ENCODE results near the gene ELL2. TPM values are rescaled to one million over a fixed set of nuclear protein-coding genes. Genes with fewer than 3 reads are reported as not detected.
A peak's percentile ranks its signal among the peaks of the same experiment; 100 is the strongest.

Gene ELL2
- total and polyA plus RNA-seq, 2 of the 13 experiments (the other 11 are each of a cell fraction or from before 2014, with no cell fraction given) = 78.9 to 97.1 TPM

GRCh38 chr5:95996904-95997723, 35.5 kb upstream of the ELL2 start (continued):
- TF ChIP-seq BATF2 (CRISPR knock-in tag; IDR thresholded peaks at IDR 0.05) (no peak), ZFX (CRISPR knock-in tag; IDR thresholded peaks at IDR 0.05; ENCODE audit: low read depth) (no peak), ZNF782 (CRISPR knock-in tag; IDR thresholded peaks at IDR 0.05; ENCODE audit: borderline replicate concordance) (no peak), KAT2B (IDR thresholded peaks at IDR 0.05; ENCODE audit: borderline replicate concordance, low read depth, low read length) (no peak), SKI (IDR thresholded peaks at IDR 0.05; ENCODE audit: partially characterized antibody) (no peak), ZNF576 (CRISPR knock-in tag; IDR thresholded peaks at IDR 0.05) (no peak), IRX3 (CRISPR knock-in tag; IDR thresholded peaks at IDR 0.05; ENCODE audit: borderline replicate concordance, low read depth) (no peak), MATR3 (CRISPR knock-in tag; IDR thresholded peaks at IDR 0.05) (no peak), TOPORS (CRISPR knock-in tag; IDR thresholded peaks at IDR 0.05) (no peak), FOXP4 (CRISPR knock-in tag; IDR thresholded peaks at IDR 0.05) (peak; percentile 29; the same call in 1 of the 2 replicates), ZMYM4 (CRISPR knock-in tag; IDR thresholded peaks at IDR 0.05) (peak; percentile 78), DR1 (CRISPR knock-in tag; IDR thresholded peaks at IDR 0.05) (no peak), ZNF205 (CRISPR knock-in tag; IDR thresholded peaks at IDR 0.05) (no peak; the same call in 1 of the 2 replicates)
- TF ChIP-seq, protein P1, sequence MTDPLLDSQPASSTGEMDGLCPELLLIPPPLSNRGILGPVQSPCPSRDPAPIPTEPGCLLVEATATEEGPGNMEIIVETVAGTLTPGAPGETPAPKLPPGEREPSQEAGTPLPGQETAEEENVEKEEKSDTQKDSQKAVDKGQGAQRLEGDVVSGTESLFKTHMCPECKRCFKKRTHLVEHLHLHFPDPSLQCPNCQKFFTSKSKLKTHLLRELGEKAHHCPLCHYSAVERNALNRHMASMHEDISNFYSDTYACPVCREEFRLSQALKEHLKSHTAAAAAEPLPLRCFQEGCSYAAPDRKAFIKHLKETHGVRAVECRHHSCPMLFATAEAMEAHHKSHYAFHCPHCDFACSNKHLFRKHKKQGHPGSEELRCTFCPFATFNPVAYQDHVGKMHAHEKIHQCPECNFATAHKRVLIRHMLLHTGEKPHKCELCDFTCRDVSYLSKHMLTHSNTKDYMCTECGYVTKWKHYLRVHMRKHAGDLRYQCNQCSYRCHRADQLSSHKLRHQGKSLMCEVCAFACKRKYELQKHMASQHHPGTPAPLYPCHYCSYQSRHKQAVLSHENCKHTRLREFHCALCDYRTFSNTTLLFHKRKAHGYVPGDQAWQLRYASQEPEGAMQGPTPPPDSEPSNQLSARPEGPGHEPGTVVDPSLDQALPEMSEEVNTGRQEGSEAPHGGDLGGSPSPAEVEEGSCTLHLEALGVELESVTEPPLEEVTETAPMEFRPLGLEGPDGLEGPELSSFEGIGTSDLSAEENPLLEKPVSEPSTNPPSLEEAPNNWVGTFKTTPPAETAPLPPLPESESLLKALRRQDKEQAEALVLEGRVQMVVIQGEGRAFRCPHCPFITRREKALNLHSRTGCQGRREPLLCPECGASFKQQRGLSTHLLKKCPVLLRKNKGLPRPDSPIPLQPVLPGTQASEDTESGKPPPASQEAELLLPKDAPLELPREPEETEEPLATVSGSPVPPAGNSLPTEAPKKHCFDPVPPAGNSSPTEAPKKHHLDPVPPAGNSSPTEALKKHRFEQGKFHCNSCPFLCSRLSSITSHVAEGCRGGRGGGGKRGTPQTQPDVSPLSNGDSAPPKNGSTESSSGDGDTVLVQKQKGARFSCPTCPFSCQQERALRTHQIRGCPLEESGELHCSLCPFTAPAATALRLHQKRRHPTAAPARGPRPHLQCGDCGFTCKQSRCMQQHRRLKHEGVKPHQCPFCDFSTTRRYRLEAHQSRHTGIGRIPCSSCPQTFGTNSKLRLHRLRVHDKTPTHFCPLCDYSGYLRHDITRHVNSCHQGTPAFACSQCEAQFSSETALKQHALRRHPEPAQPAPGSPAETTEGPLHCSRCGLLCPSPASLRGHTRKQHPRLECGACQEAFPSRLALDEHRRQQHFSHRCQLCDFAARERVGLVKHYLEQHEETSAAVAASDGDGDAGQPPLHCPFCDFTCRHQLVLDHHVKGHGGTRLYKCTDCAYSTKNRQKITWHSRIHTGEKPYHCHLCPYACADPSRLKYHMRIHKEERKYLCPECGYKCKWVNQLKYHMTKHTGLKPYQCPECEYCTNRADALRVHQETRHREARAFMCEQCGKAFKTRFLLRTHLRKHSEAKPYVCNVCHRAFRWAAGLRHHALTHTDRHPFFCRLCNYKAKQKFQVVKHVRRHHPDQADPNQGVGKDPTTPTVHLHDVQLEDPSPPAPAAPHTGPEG (CRISPR knock-in tag; IDR thresholded peaks at IDR 0.05) = no peak
- TF ChIP-seq, protein P2, sequence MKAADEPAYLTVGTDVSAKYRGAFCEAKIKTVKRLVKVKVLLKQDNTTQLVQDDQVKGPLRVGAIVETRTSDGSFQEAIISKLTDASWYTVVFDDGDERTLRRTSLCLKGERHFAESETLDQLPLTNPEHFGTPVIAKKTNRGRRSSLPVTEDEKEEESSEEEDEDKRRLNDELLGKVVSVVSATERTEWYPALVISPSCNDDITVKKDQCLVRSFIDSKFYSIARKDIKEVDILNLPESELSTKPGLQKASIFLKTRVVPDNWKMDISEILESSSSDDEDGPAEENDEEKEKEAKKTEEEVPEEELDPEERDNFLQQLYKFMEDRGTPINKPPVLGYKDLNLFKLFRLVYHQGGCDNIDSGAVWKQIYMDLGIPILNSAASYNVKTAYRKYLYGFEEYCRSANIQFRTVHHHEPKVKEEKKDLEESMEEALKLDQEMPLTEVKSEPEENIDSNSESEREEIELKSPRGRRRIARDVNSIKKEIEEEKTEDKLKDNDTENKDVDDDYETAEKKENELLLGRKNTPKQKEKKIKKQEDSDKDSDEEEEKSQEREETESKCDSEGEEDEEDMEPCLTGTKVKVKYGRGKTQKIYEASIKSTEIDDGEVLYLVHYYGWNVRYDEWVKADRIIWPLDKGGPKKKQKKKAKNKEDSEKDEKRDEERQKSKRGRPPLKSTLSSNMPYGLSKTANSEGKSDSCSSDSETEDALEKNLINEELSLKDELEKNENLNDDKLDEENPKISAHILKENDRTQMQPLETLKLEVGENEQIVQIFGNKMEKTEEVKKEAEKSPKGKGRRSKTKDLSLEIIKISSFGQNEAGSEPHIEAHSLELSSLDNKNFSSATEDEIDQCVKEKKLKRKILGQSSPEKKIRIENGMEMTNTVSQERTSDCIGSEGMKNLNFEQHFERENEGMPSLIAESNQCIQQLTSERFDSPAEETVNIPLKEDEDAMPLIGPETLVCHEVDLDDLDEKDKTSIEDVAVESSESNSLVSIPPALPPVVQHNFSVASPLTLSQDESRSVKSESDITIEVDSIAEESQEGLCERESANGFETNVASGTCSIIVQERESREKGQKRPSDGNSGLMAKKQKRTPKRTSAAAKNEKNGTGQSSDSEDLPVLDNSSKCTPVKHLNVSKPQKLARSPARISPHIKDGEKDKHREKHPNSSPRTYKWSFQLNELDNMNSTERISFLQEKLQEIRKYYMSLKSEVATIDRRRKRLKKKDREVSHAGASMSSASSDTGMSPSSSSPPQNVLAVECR (CRISPR knock-in tag; IDR thresholded peaks at IDR 0.05; ENCODE audit: borderline replicate concordance) = no peak; the same call in 1 of the 2 replicates

Measured in HepG2 (cell line).